Activated gamma-delta T cell (primary cell): ENCODE data around the gene LRRC1.

Experiments
- DNase-seq: peaks from one replicate; lab custom pipeline; 2025; lab: John Stamatoyannopoulos, UW

The LRRC1 gene

GRCh38 chr6:53846250-53846649 is 51.4 kb downstream of the LRRC1 start:
- no peak for DNase-seq

GRCh38 chr6:53847796-53848314 is 53.0 kb downstream of the LRRC1 start:
- DNase-seq, result no peak

DNA sequence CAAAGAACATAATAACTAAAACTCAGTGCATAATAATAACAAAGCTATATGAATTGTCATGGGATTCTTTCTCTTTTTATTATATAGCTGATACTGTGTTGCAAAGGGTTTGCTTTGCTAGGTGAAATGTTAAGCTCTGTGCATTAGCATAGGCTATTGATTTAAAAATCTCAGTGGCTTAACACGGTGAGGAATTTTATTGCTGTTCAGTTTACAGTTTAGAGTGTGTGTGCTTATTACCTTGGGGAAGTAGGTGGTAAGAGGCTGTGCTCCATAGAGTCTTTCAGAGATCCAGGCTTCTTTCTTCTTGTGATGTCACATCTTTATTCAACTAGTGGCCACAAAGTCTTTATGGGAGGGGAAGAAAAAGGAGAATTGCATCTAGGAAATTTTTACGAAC is 55.7 kb downstream of the LRRC1 start:
- DNase-seq, result no peak

DNA sequence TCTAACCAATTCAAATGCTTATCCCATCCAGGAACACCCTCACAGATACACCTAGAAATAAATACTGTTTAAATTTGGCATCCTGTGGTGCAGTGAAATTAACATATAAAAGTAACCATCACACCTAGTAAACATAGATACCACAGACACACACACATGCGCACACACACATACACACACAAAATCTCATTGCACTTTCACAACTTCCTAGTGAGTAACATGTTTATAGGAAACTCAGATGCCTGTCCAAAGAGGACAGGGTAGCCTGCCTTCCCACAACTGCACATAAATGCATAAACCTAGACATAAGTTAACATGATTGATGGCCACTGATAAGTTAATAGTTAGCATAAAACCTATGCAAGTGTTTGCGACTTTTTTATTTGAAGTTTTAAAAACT is 56.8 kb downstream of the LRRC1 start:
- no peak for DNase-seq

DNA sequence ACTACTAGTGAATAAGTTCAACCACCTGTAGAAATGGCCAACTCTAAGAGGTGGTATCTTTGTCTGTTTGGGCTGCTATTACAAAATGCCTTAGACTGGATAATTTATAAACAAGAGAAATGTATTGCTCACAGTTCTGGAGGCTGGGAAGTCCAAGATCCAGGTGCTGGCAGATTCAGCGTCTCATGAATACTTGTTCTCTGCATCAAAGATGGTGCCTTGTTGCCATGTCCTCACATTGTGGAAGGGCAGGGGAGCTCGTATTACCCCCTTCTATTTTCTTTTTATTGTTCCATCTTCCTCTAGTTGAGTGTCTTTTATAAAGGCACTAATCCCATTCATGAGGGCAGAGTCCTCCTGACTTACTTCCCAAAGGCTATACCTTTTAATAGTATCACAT is 58.0 kb downstream of the LRRC1 start:
- DNase-seq, result no peak

GRCh38 chr6:53854843-53855567 is 60.2 kb downstream of the LRRC1 start:
- DNase-seq, result no peak

DNA sequence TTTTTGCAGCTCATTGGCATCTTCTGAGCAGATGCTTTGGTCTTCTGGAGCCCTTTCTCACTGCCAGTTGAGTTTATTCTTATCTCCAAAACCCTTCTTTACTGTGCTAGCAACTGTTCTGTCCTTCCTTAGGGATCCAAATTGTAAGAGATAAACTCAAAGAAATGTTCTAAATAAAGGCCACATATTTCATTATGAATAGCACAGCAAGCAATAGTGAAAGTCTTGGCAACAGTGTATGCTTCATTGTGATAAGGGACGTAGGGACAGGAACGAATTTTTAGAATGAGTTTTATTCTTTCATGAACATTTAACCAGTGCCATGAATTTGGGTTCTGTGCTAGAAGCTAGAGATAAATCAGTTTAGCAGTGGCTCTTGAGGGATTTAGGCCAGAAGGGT is 61.1 kb downstream of the LRRC1 start:
- DNase-seq, result no peak

DNA sequence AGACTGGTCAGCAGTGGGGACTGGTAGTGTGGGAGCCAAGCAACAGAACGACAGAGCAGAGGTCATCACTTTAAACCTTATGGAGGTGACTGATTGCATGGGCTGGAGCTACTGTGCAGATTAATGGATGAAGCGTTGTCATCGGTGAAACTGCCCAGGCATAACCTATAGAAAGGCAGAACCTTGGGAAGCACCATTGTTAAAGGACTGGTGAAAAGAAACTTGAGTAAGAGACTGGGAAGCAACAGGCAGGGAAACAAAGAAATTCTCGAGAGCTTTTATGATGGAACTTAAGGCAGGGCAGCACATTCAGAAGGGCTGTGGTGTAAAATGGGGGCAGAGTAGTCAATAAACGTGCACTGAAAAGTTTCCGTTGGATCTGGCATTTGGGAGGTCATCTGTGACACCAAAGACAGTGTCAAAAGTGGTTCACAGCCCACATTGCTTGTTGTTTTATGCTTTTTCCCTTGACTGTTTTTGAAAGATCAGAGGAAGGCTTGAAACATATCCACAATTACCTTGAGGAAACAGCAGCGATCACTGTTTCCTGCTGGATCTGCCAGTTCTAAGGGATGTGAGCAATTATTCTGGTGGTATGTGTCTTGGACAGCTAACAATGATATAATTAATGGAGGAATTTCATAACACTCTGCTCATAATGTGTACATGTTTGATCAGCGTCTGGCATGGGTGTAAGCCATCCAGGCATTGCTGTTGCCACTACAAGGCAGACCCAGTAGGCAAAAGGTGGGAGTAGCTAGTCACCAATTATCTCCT is 62.7 kb downstream of the LRRC1 start:
- no peak for DNase-seq

DNA sequence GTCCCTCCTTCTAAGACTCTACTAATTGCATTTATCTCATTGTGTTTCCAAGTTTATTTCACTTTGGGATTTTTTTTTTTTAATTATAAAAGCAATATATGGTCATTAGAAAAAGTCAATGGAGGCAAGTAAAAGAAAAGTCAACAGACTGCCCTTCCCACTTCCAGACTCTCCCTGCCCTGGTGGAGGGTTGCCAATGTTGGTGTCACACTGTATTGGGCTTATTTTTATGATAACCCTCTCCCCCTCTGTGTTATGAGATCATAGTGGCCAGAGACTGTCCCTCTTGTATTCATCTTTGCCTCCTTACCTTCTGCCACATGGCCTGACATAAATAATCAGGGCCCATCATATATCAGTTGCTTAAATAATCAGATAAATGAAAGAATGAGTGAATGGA is 63.4 kb downstream of the LRRC1 start:
- DNase-seq, result no peak

DNA sequence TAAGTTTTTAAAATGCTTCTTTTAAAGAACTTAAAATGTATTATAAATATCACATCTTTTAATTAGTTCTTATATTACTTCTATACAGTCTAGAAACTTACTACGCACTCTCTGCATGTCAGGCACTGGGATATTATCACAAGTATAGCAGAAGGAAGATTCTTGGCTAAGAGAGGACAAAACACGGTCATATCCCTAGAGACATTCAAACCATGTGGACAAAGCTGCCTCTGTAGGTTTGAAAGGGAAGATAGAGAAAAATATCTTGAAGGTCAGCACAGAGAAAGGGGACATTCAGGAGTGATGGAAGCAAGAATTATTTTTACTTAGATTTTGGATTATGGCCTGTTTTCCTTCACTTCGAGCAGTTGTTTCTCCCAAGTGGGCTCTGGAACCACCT is 64.1 kb downstream of the LRRC1 start:
- DNase-seq, result no peak

DNA sequence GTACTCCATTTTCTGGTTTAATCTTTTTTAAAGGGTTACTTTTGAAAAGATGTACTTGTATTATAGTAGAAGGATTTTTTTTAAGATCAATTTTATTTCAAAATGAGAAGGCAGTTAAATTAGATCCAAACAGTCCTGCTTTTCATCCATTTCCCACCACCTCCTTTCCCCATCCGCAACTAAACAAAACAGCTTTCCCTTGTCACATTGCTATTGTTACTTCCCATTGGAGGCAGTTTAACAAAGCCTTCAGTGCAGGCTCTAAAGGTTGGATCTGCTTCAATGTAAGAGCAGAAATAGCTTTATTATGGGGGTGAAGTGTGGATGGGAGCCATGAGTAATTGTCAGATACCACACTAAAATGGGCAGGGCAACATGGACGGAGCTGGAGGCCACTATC is 65.7 kb downstream of the LRRC1 start:
- no peak for DNase-seq

- DNase-seq, result no peak
These were observed 66.7 kb downstream of the LRRC1 start for GRCh38 chr6:53861518-53861917.

GRCh38 chr6:53862662-53863462 is 68.1 kb downstream of the LRRC1 start:
- no peak for DNase-seq

GRCh38 chr6:53864781-53865180 is 70.0 kb downstream of the LRRC1 start:
- no peak for DNase-seq

DNA sequence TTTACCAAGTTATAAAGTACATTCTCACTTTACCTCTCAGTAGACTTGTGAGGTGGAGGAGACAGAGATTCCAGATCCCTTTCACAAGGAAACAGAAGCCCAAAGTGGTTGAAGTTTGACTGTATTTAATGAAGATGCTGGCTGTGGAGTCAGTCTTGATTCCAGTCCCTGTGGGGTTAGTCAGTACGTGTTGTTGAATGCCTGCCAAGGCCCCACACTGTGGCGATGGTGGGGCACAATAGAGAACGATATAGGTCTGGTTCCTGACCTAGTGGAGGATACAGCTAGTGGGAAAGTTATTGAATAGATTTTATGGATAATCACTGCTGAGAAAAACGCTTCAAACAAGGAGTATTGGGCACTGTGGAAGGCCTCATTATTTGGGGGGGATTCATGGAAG is 71.4 kb downstream of the LRRC1 start:
- no peak for DNase-seq

DNA sequence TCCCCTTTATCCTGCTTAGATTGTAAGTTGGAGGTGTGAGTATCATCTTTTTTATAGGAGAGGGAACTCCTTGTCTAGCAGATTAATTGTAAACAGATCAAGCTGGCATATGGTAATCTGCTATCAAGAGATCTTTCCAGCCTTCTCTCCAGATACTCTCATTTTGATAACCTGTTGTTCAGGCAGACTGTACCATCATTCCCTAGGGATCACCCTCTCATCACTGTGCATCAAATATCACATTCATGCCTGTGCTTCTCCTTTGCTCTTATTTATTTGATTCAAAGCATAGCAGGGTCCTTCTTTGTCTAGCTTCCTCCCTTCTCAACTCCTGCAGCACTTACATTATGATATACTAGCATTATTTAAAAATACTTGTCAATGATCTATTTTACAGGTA is 73.8 kb downstream of the LRRC1 start:
- no peak for DNase-seq

DNA sequence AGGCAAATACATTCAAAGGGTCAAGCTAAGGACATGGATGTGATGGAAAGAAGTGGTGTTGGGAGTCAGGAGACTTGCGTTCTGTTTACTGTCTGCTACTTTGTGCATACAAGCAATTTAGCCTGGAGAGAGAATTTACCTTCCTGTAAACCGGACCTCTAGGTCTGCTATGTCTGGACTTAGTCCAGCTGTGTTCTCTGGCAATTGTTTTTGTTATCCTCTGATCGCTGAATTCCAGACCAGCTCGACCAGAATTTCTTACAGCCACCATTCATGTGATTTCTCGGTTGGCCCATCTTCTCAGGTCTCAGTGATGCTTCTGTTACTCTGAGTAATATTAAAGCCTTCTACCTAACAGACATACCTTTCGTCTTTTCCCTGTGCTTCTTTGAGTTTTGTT is 75.2 kb downstream of the LRRC1 start:
- no peak for DNase-seq

DNA sequence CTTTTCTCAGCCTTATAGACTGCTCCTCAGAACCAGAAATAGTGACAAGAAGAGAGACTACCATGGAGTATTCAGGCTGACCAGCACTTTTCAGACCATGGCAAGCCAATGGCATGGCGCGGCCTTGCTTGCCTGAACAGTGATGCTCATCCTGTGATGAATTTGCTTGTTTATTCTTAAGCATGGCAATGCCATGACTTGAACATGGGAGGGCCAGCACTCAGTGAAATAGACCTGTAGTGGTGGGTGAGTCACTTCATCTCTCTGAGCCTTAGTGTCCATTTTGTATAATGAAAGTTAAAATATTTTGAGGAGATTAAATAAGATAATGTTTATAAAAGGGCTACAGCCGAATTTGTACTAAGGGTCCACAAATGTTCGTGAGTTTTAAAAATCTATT is 79.1 kb downstream of the LRRC1 start:
- DNase-seq, result no peak

DNA sequence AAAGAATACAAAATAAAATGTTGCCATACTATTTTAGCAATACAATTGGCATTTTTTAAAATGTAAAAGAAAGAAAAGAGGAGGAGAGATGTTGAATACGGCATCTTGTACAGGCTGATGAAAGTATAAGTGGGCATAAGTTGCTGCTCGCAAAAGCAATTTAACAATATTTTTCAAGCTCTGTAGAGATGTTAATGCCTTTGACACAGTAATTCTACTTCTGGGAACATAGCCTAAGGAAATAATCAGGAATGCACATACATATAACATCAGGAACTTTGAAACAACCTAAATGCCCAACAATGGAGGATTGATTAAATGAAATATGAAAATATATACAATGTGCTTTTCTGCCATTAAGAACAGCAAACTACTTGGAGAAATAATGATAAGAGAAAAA is 80.2 kb downstream of the LRRC1 start:
- no peak for DNase-seq

- no peak for DNase-seq
These were observed 82.3 kb downstream of the LRRC1 start for GRCh38 chr6:53877151-53877550.

DNA sequence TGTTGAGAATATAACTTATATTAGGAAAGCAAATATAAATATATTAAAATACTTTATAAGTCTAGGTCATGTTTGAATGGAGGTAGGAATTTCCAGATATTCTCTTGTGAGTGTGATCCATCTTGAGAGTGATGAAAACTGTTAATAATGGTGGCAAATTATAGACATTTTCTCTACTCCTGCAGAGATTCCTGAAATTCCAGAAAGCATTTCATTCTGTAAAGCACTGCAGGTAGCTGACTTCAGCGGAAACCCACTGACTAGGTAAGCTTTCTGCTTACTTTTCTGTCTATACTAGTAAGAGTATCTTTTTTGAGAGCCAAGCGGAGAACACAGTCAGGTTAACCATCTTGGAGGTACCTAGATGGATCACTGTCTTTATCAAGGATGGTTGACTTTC is 84.0 kb downstream of the LRRC1 start:
- no peak for DNase-seq

DNA sequence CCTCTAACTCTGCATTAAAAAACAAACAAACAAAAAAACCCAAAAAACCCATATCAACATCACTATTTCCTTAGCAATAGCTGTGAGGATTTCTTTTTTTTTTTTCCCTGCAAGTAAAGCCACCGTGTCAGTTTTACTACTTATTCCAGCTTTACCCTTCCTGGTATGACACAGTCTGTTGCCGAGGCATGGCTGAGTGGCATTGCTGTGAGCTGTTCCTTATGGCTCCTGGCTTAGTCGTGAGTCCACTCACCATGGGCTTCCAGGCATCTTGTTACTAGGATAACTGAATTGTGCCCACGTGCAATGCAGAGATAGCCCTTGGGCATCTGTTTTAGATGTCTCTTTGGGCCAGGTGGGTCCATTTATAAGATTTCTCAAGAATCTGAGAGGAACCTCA is 84.8 kb downstream of the LRRC1 start:
- no peak for DNase-seq

GRCh38 chr6:53887316-53887715 is 92.5 kb downstream of the LRRC1 start:
- DNase-seq, result no peak
